ENCODE results near the gene U2AF1. TPM values are rescaled to one million over a fixed set of nuclear protein-coding genes. Genes with fewer than 3 reads are reported as not detected.
"Not testable (repeated sequence)": the region's sequence is repeated elsewhere in the genome, so short reads cannot be mapped to it uniquely, and the experiment has no call there.

The U2AF1 gene, protein sequence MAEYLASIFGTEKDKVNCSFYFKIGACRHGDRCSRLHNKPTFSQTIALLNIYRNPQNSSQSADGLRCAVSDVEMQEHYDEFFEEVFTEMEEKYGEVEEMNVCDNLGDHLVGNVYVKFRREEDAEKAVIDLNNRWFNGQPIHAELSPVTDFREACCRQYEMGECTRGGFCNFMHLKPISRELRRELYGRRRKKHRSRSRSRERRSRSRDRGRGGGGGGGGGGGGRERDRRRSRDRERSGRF
- total RNA-seq, result 10 to 100 TPM; 39.0 to 50.1 (median 45.1) TPM

DNA sequence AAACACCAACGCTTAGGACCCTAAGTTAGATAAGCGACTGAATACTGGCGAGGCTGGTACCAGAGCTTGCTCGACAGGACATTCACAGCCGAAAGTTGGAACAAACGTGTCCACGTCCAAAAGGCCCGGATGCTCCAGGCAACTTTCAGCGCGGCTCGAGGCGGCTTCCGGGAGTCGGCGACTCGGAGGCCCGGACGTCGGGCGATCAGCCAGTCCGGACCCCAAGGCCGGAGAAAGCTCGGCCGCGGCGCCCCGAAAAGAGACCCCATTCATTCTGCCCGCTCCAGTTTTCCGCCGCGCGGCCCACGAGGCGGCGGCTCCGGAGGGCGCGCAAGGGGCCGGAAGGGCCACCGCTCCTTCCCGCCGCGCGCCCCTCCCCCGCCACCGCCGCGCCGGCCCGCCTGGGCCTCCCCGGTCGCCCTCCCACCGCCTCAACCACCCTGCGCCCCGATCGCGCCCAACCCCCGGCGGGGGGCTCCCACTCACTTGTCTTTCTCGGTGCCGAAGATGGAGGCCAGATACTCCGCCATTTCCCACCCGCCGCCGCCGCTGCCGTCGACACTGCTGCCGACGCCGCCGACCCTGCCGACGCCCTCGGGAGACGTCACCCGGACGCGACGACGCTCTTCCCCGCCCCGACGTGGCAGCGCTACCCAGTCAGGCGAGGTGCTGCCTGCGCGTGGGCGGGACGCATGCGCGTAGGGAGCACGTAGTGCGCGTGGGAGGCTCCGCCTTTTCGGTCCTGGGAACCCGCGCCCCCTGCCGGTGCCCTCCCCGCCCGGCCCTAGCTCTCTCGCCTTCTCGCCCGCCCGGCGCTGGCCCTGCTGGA lies at the start of gene U2AF1:
TSS of gene U2AF1 (minus strand) at position 606 of the 829 bp plus-strand sequence. CDS start at position 530, 76 bp downstream.
- intact Hi-C loops (cut with DNase I); H3K36me3 ChIP-seq; H3K4me1 ChIP-seq; DNase-seq (ENCODE audit: extremely low spot score); H3K27me3 ChIP-seq; H3K9me3 ChIP-seq: not testable (repeated sequence)
- peak within 1 kb of the TSS in 3 of 4 donors; percentile 72 to 88 (median 82) for H3K27ac ChIP-seq (replicated peaks in 1 of 4)
- TF ChIP-seq POLR2AphosphoS5 (IDR thresholded peaks at IDR 0.05), result peak in 1 of 2 donors; percentile 53
- H3K4me3 ChIP-seq, result peak within 1 kb of the TSS in 3 of 4 donors; percentile 66 to 69 (median 67)
- WGBS, result no CpG with 5 or more reads among the region's 107 CpGs

DNA sequence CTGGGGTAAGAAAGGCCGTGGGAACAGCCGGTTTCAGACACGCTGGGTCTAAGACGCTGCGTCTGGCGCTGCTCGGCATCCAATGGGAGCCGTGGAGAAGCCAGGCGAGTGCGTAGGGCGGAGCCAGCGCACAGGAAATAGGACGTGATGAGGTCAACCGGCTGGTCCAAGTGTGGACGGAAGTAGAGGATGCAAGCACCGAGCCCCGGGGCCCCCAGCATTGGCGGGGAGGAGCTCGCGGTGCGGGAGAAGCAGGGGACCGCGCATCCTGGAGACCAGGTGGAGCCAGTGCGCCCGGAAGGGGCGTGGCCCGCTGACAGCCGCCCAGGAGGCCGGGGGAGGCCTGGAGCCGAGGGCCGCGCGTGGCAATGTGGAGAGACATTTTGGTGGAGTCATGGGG lies 46.2 kb upstream of the U2AF1 start:
- H3K27ac ChIP-seq (replicated peaks in 1 of 4); H3K36me3 ChIP-seq; H3K9me3 ChIP-seq; H3K4me1 ChIP-seq; DNase-seq (ENCODE audit: extremely low spot score); H3K4me3 ChIP-seq; intact Hi-C loops (cut with DNase I); H3K27me3 ChIP-seq: not testable (repeated sequence)
- WGBS, result no CpG with 5 or more reads among the region's 33 CpGs

DNA sequence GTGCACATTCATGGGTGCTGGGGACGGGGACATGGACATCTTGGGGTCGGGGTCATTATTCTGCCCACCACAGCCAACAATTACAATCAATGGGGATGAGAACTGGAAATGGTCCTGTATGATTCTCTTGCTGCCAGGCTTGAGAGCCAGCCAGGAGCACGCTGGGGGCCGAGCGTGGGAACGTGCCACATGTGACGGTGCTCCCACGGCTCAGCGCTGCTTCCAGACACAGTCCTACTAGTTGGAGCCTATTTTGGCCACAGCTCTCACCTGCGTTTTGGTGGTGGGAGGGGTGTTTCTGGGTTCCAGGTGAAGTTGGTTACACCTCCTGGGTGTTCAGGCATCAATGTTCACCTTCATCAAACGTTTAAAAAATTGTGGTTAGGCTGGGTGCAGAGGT lies 42.0 kb upstream of the U2AF1 start:
- H3K36me3 ChIP-seq; DNase-seq (ENCODE audit: extremely low spot score); H3K4me1 ChIP-seq; H3K9me3 ChIP-seq; H3K27me3 ChIP-seq; H3K4me3 ChIP-seq; H3K27ac ChIP-seq (replicated peaks in 1 of 4); intact Hi-C loops (cut with DNase I): not testable (repeated sequence)
- no CpG with 5 or more reads among the region's 11 CpGs for WGBS

DNA sequence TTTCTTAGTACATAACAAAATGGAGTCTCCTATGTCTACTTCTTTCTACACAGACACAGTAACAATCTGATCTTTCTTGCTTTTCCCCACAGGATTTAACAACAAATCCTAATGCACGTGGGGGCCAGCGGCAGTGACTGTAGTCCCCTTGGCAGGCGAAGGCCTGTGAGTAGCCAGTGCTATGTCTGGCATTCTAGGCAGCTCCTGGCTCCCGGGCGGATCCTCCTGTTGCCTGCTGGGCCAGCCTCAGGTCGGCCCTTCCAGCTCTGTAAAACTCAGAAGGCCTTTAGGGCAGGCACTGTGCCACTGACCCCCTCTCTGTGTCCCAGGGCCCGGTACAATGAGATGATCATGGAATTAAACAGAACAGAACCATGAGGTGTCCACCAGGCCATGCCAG lies 40.6 kb upstream of the U2AF1 start:
- H3K27ac ChIP-seq (replicated peaks in 1 of 4); intact Hi-C loops (cut with DNase I); H3K36me3 ChIP-seq; H3K4me3 ChIP-seq; DNase-seq (ENCODE audit: extremely low spot score); H3K27me3 ChIP-seq; H3K4me1 ChIP-seq; H3K9me3 ChIP-seq: not testable (repeated sequence)
- WGBS, result no CpG with 5 or more reads among the region's 7 CpGs

DNA sequence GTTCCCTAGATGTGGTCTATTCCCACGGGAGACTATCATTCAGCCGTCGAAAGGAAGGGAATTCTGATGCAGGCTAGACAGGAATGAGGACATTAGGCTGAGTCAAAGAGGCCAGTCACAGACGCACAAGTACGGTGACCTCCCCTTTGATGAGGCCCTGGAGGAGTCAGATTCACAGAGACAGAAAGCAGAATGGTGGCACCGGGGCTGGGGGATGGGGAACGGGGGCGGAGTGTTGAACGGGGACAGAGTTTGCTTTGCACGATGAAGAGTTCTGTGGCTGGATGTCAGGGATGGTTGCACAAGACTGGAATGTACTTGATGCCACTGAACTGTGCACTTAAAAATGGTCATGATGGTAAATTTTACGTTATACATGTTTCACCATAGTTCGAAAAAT lies 39.3 kb upstream of the U2AF1 start:
- H3K36me3 ChIP-seq; DNase-seq (ENCODE audit: extremely low spot score); H3K27ac ChIP-seq (replicated peaks in 1 of 4); H3K9me3 ChIP-seq; H3K4me1 ChIP-seq; H3K4me3 ChIP-seq; H3K27me3 ChIP-seq; intact Hi-C loops (cut with DNase I): not testable (repeated sequence)
- no CpG with 5 or more reads among the region's 12 CpGs for WGBS

DNA sequence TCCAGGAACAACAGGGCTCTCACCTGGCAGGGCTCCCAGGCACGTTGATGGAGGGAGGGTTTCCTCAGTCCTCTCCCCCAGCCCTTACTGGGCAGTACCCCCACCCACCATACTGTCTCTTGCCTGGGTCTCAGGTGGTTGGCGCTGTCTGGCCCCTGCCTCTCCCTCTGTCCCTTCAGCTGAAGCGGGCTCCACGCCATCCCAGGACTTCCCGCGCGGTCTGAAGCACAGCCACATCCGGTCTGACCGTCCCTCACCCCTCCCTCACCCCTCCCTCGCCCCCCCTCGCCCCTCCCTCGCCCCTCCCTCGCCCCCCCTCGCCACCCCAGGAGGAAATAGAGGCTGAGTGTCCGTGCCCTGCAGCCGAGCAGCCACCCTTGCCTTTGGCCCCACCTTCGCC lies 34.0 kb upstream of the U2AF1 start:
- intact Hi-C loops (cut with DNase I), result not testable (repeated sequence)

DNA sequence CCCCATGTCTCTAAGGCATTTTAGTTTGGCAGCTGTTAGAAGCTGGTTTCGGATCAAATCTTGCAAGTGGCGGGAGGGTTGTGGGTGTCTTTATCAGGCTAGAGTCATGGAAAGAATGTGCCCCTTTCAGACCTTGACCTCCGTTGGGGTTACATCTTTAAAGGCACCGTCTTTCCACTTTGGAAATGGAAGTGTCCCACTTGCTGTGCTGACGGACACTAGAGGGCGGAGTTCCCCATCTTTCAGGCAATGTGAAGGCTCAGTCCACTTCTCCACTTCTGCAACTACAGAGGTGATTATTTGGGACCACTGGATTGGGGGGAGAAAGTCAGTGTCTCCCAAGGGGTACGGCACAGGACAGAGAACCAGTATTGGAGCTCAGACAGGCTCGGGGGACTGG lies 31.6 kb upstream of the U2AF1 start:
- WGBS, result no CpG with 5 or more reads among the region's 8 CpGs
- TF ChIP-seq, protein P1, sequence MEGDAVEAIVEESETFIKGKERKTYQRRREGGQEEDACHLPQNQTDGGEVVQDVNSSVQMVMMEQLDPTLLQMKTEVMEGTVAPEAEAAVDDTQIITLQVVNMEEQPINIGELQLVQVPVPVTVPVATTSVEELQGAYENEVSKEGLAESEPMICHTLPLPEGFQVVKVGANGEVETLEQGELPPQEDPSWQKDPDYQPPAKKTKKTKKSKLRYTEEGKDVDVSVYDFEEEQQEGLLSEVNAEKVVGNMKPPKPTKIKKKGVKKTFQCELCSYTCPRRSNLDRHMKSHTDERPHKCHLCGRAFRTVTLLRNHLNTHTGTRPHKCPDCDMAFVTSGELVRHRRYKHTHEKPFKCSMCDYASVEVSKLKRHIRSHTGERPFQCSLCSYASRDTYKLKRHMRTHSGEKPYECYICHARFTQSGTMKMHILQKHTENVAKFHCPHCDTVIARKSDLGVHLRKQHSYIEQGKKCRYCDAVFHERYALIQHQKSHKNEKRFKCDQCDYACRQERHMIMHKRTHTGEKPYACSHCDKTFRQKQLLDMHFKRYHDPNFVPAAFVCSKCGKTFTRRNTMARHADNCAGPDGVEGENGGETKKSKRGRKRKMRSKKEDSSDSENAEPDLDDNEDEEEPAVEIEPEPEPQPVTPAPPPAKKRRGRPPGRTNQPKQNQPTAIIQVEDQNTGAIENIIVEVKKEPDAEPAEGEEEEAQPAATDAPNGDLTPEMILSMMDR (IDR thresholded peaks at IDR 0.05), result peak in 1 of 3 experiments; percentile 6
- intact Hi-C loops (cut with DNase I), result not testable (repeated sequence)

More for the DNA sequence above, 34.0 kb upstream of the U2AF1 start:
- not testable (repeated sequence) for H3K27me3 ChIP-seq; DNase-seq (ENCODE audit: extremely low spot score); H3K4me3 ChIP-seq; H3K36me3 ChIP-seq; H3K4me1 ChIP-seq; H3K9me3 ChIP-seq; H3K27ac ChIP-seq (replicated peaks in 1 of 4)
- WGBS, result 63% methylated on average over 6 of the region's 17 CpGs

DNA sequence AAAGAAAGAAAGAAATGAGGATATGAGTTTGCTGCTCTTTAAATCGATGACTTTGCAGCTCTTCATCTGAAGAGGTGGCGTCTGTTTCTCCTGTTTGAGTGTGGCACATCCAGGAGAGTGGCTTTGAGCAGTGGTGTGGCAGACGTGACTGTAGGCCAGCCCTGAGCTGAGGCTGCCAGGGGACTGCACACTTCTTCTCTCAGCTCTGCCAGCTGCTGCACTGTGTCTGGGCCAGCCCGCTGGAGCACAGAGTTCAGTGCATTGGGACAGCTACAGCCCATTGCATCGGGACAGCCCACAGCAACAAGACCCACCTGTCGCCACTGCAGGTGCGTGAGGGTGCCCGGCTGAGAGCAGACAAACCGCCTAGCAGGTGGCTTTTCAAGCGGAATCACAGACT lies 27.1 kb upstream of the U2AF1 start:
- H3K27me3 ChIP-seq; H3K27ac ChIP-seq (replicated peaks in 1 of 4); H3K4me3 ChIP-seq; H3K9me3 ChIP-seq; DNase-seq (ENCODE audit: extremely low spot score); H3K36me3 ChIP-seq; H3K4me1 ChIP-seq; intact Hi-C loops (cut with DNase I): not testable (repeated sequence)
- no CpG with 5 or more reads among the region's 10 CpGs for WGBS

More for the DNA sequence above, 31.6 kb upstream of the U2AF1 start:
- H3K4me1 ChIP-seq; H3K9me3 ChIP-seq; DNase-seq (ENCODE audit: extremely low spot score); H3K4me3 ChIP-seq; H3K36me3 ChIP-seq; H3K27me3 ChIP-seq; H3K27ac ChIP-seq (replicated peaks in 1 of 4): not testable (repeated sequence)

DNA sequence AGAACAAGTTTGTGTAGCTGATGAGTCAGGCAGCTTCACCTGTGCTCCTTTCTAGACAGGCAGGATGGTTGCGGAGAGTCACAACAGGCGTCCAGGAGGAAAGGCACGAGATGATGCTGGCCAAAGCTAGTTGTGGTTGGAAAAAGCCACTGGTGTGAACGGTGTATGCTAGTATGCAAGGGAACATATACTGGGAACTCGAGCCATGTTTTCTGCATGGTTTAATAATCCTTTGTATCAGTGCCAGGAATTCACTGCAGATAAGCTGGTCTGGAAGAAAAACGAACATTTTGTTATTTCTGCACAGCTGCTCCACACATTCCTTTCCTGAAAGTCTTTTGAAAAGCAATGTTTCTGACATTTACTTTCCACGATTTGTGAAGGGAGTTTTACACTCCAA lies 22.7 kb upstream of the U2AF1 start:
- H3K4me3 ChIP-seq; H3K4me1 ChIP-seq; DNase-seq (ENCODE audit: extremely low spot score); H3K9me3 ChIP-seq; H3K27me3 ChIP-seq; intact Hi-C loops (cut with DNase I); H3K36me3 ChIP-seq; H3K27ac ChIP-seq (replicated peaks in 1 of 4): not testable (repeated sequence)
- no CpG with 5 or more reads among the region's 7 CpGs for WGBS

DNA sequence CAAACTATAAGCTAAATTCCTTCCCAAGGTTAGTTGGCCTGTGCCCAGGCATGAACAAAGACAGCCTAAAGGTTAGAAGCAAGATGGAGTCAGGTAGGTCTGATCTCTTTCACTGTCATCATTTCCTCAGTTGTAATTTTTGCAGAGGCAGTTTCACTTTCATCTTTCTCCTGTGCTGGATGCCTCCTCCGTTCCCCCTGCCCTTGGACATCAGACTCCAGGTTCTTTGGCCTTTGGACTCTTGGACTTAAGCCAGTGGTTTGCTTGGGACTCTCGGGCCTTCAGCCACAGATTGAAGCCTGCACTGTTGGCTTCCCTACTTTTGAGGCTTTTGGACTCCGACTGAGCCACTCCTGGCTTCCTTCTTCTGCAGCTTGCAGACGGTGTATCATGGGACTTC lies 8.6 kb upstream of the U2AF1 start:
- intact Hi-C loops (cut with DNase I); H3K4me3 ChIP-seq; H3K9me3 ChIP-seq; H3K27ac ChIP-seq (replicated peaks in 1 of 4); H3K36me3 ChIP-seq; DNase-seq (ENCODE audit: extremely low spot score); H3K27me3 ChIP-seq; H3K4me1 ChIP-seq: not testable (repeated sequence)
- WGBS, result no CpG with 5 or more reads among the region's 4 CpGs

DNA sequence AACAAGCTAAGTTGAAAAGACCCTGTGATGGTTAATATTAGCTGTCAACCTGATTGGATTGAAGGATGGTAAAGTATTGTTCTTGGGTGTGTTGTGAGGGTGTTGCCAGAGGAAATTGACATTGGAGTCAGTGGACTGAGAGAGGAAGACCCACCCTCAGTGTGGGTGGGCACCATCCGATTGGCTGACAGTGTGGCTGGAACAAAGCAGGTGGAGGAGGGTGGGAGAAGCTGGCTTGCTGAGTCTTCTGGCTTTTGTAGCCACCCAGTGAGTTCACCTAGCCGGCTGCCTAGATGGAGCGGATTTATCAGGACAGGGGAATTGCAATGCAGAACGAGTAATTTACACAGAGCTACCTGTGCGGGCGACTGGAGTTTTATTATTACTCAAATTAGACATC lies 7.1 kb upstream of the U2AF1 start:
- H3K36me3 ChIP-seq; H3K4me3 ChIP-seq; DNase-seq (ENCODE audit: extremely low spot score); H3K27me3 ChIP-seq; intact Hi-C loops (cut with DNase I); H3K4me1 ChIP-seq; H3K9me3 ChIP-seq; H3K27ac ChIP-seq (replicated peaks in 1 of 4): not testable (repeated sequence)
- 90% methylated on average over 4 of the region's 6 CpGs for WGBS

Data from esophagus muscularis mucosa (tissue), 4 donors.